Dendritic cell treated with granulocyte-macrophage colony-stimulating factor and Interleukin-4, amounts not matched to agents 40 ng/mL and 50 ng/mL, for 4 days (primary cell): ENCODE results near the gene ATR.

Source experiments
- H3K27ac Mint-ChIP-seq: one replicate; pipeline ENCODE4 v1.8.0; 2022; ENCODE audit warnings: mild to moderate bottlenecking, mixed read lengths
- H3K27me3 Mint-ChIP-seq: one replicate; pipeline ENCODE4 v1.8.0; 2022; ENCODE audit warnings: mild to moderate bottlenecking, mixed read lengths
- H3K36me3 Mint-ChIP-seq: one replicate; pipeline ENCODE4 v1.8.0; 2022; ENCODE audit warnings: low read depth, mixed read lengths
- H3K4me1 Mint-ChIP-seq: one replicate; pipeline ENCODE4 v1.8.0; 2022; ENCODE audit warnings: low read depth, mixed read lengths
- H3K4me3 Mint-ChIP-seq: one replicate; pipeline ENCODE4 v1.8.0; 2022; ENCODE audit warnings: mild to moderate bottlenecking, moderate library complexity, mixed read lengths
- H3K9me3 Mint-ChIP-seq: one replicate; pipeline ENCODE4 v1.8.0; 2022; ENCODE audit warnings: mixed read lengths
- intact Hi-C: fragments of 100-400 bp; cut with micrococcal nuclease; formaldehyde crosslinking; loops from one replicate; pipeline ENCODE4 v1.15.0; 2022

Gene ATR

DNA sequence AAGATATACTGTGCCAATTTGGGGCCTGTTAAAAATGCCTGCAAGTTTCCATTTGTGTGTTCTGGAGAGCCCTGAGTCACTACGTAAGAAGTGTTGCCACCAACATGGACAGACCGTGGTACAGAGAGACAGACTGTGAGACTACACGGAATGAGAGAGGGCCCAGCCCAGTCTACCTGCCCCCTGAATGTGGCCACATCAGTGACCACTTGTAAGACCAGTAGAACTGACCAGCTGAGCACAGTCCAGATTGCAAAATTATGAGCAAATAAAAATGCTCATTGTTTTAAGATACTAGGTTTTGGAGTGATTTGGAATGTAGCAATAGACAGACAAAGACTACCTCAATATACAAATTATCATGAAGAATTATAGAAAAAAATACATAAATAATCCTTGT is 42.0 kb downstream of the ATR start:
- Mint-ChIP-seq H3K4me1 (no peaks in the 10 kb centered on the region), H3K27me3 (no peaks in the 10 kb centered on the region), H3K4me3 (no peak overlapping the region), H3K36me3 (peaks cover 66% of the 10 kb centered on the region), H3K27ac (no peak overlapping the region), H3K9me3 (peaks cover 11% of the 10 kb centered on the region)
- intact Hi-C loops: no loop called here

DNA sequence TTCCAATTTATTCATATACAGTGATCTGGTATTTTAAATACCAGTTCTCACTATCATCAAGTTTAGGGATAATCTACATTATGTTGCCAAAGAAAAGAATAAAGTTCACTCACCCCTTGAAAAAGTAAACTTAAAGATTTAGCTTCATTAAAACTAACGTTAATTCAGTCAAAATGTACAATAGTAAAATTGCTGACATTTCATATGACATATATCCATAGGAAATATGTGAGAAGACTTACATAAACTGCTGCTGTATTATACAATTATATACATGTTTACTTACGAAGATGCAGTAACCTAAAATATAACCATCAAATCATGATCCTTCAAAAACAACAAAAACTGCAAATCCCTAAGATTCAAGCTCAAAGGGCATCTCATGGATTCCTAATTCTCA is 44.0 kb downstream of the ATR start:
- no peak overlapping the region for H3K27ac Mint-ChIP-seq
- H3K9me3 Mint-ChIP-seq: peaks cover 11% of the 10 kb centered on the region
- H3K27me3 Mint-ChIP-seq: no peaks in the 10 kb centered on the region
- peaks cover 79% of the 10 kb centered on the region for H3K36me3 Mint-ChIP-seq
- H3K4me3 Mint-ChIP-seq: no peak overlapping the region
- intact Hi-C loops: no loop called here
- peaks cover 13% of the 10 kb centered on the region for H3K4me1 Mint-ChIP-seq

DNA sequence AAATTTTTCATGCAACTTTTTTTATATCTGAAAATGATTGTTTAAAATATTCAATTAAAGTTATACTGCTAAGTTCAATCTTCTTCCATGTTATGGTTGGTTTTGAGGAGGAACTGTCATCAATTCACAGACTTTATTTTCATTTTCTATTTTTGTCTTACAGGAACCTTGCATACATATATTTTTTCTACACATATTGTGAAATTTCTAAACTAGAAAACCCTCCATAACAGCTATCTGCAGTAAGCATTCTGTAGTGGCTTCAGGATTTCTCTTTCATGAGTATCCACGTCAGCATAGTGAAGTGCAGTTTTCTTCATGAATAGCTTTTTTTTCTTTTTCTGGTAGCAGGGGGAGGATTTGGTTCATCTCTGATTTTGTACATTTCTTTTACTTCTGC is 48.2 kb downstream of the ATR start:
- Mint-ChIP-seq H3K36me3 (peaks cover 64% of the 10 kb centered on the region), H3K27me3 (no peaks in the 10 kb centered on the region), H3K4me3 (no peak overlapping the region), H3K4me1 (peaks cover 13% of the 10 kb centered on the region), H3K9me3 (peaks cover 11% of the 10 kb centered on the region), H3K27ac (peak overlapping the region; percentile 58)
- intact Hi-C loops: no loop called here

DNA sequence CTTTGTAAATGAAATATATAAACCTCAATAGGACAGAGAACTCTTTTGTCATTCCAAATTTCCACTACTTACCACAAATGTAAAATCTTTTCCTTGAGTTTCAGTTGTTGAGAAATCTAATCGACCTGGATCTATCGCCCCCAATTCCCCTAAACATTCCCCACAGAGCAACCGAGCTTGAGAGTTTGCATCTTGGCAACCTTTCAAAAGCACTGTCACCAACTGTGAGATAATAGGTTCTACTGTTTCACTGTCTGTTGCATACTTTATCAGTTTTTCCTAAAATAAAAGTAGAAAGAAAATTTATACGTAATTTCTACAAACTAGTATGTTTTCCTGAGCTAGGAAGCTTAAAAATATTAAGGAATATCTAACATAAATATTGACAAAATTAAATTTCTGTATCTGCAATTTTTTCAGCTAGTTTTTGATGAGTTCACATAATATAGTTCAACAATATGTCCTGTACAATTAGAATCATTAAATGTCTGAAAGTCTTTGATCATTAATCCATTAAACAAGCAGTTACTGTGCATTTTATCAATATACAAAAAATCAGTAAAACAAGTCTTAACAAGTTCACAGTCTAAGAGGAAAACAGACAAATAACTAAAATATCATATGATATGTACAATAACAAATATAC is 54.5 kb downstream of the ATR start:
- Mint-ChIP-seq H3K4me1 (no peaks in the 10 kb centered on the region), H3K27ac (no peak overlapping the region), H3K36me3 (peaks cover 56% of the 10 kb centered on the region), H3K9me3 (no peaks in the 10 kb centered on the region), H3K27me3 (no peaks in the 10 kb centered on the region), H3K4me3 (no peak overlapping the region)
- intact Hi-C loops: no loop called here

DNA sequence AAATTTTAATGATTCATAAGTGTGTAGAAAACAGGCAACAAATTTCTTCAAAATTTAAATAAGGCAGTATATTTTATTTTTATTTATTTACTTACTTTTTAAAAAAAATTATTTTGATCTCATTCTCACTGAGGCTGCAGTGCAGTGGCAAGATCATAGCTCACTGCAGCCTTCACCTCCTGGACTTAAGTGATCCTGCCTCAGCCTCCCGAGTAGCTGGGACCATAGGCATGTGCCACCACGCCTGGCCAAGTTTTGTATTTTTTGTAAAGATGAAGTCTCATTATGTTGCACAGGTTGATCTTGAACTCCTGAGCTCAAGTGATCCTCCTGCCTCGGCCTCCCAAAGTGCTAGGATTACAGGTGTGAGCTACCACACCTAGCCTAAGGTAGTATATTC is 69.5 kb downstream of the ATR start:
- Mint-ChIP-seq H3K4me3 (no peak overlapping the region), H3K27ac (no peak overlapping the region), H3K9me3 (no peaks in the 10 kb centered on the region), H3K36me3 (peaks cover 76% of the 10 kb centered on the region), H3K4me1 (no peaks in the 10 kb centered on the region), H3K27me3 (no peaks in the 10 kb centered on the region)
- intact Hi-C loops: no loop called here

- Mint-ChIP-seq H3K27me3 (no peaks in the 10 kb centered on the region), H3K4me1 (no peaks in the 10 kb centered on the region), H3K4me3 (no peak overlapping the region), H3K36me3 (peaks cover 68% of the 10 kb centered on the region), H3K27ac (no peak overlapping the region), H3K9me3 (no peaks in the 10 kb centered on the region)
- intact Hi-C loops: no loop called here
Measured at GRCh38 chr3:142507241-142507640, 71.3 kb downstream of the ATR start.

GRCh38 chr3:142502187-142502985 is 76.1 kb downstream of the ATR start:
- Mint-ChIP-seq H3K4me1 (no peaks in the 10 kb centered on the region), H3K27ac (no peak overlapping the region), H3K27me3 (no peaks in the 10 kb centered on the region), H3K9me3 (no peaks in the 10 kb centered on the region), H3K36me3 (peaks cover 78% of the 10 kb centered on the region), H3K4me3 (no peak overlapping the region)
- intact Hi-C loops: no loop called here

DNA sequence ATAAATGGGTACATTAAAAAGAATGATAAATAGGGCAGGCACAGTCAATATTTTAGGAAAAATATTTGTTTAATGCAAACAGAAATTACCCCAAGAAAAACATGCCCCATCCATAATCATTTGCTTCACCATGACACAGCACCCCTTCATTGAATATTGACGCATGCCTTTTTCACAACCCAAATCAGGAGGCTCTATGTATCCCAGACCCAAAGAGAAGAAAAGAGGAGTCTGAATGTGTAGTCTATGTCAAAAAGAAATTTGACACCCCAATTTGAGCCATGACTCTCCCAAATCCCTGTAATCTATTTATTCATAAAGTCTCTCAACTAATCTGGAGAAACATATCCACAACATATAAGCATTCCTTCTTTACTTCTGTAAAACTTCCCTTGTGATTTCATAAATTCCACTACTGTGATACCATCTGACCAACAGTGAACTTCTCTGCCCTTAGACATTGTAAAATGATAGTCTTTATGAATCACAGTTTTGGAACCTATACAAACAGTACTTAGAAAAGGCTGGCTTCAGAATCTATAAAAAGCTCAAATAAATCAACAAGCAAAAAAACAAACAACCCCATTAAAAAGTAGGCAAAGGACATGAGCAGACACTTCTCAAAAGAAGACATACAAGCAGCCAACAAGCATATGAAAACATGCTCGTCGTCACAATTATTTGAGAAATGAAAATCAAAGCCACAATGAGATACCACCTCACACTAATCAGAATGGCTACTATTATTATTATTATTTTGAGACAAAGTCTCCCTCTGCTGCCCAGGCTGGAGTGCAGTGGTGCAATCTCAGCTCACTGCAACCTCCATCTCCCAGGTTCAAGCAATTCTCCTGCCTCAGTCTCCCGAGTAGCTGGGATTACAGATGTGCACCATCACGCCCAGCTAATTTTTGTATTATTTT is 77.3 kb downstream of the ATR start:
- no peaks in the 10 kb centered on the region for H3K4me1 Mint-ChIP-seq
- H3K9me3 Mint-ChIP-seq: no peaks in the 10 kb centered on the region
- H3K36me3 Mint-ChIP-seq: peaks cover 76% of the 10 kb centered on the region
- H3K27me3 Mint-ChIP-seq: no peaks in the 10 kb centered on the region
- H3K27ac Mint-ChIP-seq: no peak overlapping the region
- H3K4me3 Mint-ChIP-seq: no peak overlapping the region
- intact Hi-C loops: no loop called here

DNA sequence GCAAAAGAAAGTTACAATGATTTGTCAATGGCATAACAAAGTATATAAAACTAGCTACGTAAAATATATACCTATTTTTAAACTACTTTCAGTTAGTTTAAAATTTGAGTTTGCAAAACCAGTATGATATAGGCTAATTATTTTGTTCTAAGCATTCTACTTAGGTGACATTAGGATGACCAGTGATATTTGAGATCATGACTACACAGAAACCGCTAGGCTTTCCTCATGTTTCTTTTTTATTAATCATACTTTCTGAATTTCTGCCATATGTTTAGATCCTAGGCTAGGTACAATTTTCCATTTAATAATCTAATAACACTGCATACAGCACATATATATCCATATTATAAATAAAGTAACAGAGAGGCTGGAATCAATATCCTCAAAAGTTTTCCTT is 78.3 kb downstream of the ATR start:
- Mint-ChIP-seq H3K27me3 (no peaks in the 10 kb centered on the region), H3K4me1 (no peaks in the 10 kb centered on the region), H3K4me3 (no peak overlapping the region), H3K27ac (no peak overlapping the region), H3K36me3 (peaks cover 76% of the 10 kb centered on the region), H3K9me3 (no peaks in the 10 kb centered on the region)
- intact Hi-C loops: no loop called here

- no peaks in the 10 kb centered on the region for H3K27me3 Mint-ChIP-seq
- H3K27ac Mint-ChIP-seq: no peak overlapping the region
- peaks cover 84% of the 10 kb centered on the region for H3K36me3 Mint-ChIP-seq
- no peaks in the 10 kb centered on the region for H3K4me1 Mint-ChIP-seq
- intact Hi-C loops: no loop called here
- H3K9me3 Mint-ChIP-seq: no peaks in the 10 kb centered on the region
- no peak overlapping the region for H3K4me3 Mint-ChIP-seq
Measured at GRCh38 chr3:142498397-142499180, 79.9 kb downstream of the ATR start.

DNA sequence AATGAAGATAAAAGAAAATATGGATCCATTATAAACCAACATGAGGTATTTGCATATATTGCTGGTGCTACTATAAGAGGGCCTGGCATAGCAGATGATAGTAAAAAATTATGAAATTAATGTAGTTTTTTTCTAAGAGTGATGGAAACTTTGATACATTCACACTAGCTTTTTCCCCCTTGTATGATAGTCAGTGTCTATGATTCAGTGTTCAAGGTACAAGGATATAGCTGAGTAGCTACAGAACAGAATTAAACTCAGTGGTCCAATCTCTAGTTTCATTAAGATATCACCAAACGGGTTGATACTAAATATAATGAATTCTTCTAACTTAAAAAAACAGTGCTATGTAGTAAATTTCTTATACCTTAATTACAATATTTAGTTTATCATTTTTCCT is 80.8 kb downstream of the ATR start:
- H3K27ac Mint-ChIP-seq: no peak overlapping the region
- H3K4me1 Mint-ChIP-seq: no peaks in the 10 kb centered on the region
- no peaks in the 10 kb centered on the region for H3K9me3 Mint-ChIP-seq
- intact Hi-C loops: no loop called here
- no peak overlapping the region for H3K4me3 Mint-ChIP-seq
- peaks cover 88% of the 10 kb centered on the region for H3K36me3 Mint-ChIP-seq
- H3K27me3 Mint-ChIP-seq: no peaks in the 10 kb centered on the region

DNA sequence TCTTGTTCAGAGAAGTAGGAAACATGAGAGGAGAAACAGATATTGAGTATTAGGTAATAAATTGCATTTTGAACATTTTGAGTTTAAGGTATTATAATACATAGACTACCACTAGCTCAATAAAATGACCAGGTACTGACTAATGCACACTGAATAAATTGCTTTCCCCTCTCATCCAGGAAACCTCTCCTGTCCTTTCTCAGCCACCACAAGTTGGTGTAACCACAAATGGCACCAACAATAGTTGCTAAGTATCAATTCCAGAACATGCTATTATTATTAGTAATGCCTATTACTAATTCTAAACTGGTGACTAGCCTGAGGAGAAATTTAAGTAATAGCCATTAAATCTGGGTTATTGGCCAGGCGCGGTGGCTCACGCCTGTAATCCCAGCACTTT is 83.4 kb downstream of the ATR start:
- H3K4me3 Mint-ChIP-seq: no peak overlapping the region
- H3K27ac Mint-ChIP-seq: no peak overlapping the region

DNA sequence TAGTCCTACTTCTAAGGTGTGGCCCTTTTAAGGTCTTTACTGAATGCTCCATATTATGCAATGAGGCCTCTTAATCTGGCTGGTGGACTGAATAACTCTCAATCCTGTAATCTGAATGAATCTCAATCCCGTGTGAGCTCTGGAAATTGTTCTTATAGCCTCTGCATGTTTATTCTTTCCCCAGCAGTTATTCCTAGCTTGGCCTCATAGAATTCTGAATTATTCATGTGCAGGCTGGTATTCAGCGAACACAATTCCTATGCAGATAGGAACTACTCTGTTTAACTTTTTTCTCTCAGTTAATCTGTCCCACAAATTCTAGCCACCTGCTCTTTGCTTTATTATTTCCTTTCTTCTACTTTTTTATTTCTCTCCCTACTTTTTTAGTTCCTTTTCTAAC is 86.3 kb downstream of the ATR start:
- no peak overlapping the region for H3K27ac Mint-ChIP-seq
- H3K4me3 Mint-ChIP-seq: no peak overlapping the region
- intact Hi-C loops: no loop called here
- no peaks in the 10 kb centered on the region for H3K27me3 Mint-ChIP-seq
- H3K36me3 Mint-ChIP-seq: peaks cover 88% of the 10 kb centered on the region
- H3K9me3 Mint-ChIP-seq: no peaks in the 10 kb centered on the region
- H3K4me1 Mint-ChIP-seq: no peaks in the 10 kb centered on the region

More for the DNA sequence above, 83.4 kb downstream of the ATR start:
- intact Hi-C loops: no loop called here
- Mint-ChIP-seq H3K4me1 (no peaks in the 10 kb centered on the region), H3K36me3 (peaks cover 88% of the 10 kb centered on the region), H3K27me3 (no peaks in the 10 kb centered on the region), H3K9me3 (no peaks in the 10 kb centered on the region)
